ENCODE results near the gene TNFSF15. TPM values are rescaled to one million over a fixed set of nuclear protein-coding genes. Genes with fewer than 3 reads are reported as not detected.

TNFSF15 gene
- total RNA-seq, 1 donor from 2014 or later, result 12.2 TPM

GRCh38 chr9:114851306-114851705, 45.5 kb upstream of the TNFSF15 start:
- H3K27ac Mint-ChIP-seq, result no peak overlapping the region
- no peaks in the 10 kb centered on the region for H3K27me3 Mint-ChIP-seq (ENCODE audit: low read depth)
- H3K36me3 Mint-ChIP-seq, result no peaks in the 10 kb centered on the region
- H3K4me3 Mint-ChIP-seq, result no peak overlapping the region
- H3K9me3 Mint-ChIP-seq, result no peaks in the 10 kb centered on the region
- H3K4me1 Mint-ChIP-seq, result peaks cover 14% of the 10 kb centered on the region
- no peak for DNase-seq (ENCODE audit: low spot score in 2 of 2, unreplicated experiment in 2 of 2)
- TF ChIP-seq CTCF (IDR thresholded peaks at IDR 0.05; ENCODE audit: unreplicated experiment), result no peak

DNA sequence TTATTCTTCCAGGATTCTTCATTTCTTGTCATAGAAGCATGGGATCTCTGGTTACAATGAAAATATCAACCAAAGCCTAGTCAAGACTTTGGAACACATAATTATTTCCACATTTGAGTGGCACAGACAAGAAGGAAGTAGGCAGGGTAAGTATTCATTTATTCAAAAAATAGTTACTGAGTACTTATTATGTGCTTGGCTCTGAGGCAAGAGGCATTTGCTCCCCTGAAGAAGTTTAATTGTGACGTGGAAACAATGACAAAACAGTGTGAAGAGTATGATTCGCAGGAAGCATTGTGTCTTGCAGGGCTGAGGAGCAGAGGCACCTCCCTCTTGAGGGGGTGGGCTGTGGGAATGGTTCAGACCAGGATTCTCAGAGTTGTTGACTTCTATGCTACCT, 45.0 kb upstream of the TNFSF15 start:
- TF ChIP-seq CTCF (IDR thresholded peaks at IDR 0.05; ENCODE audit: unreplicated experiment), result no peak

GRCh38 chr9:114849450-114849849, 43.6 kb upstream of the TNFSF15 start:
- Mint-ChIP-seq H3K4me3 (no peak overlapping the region), H3K27ac (no peak overlapping the region), H3K36me3 (no peaks in the 10 kb centered on the region), H3K9me3 (no peaks in the 10 kb centered on the region), H3K4me1 (peaks cover 10% of the 10 kb centered on the region), H3K27me3 (ENCODE audit: low read depth) (no peaks in the 10 kb centered on the region)
- no peak for TF ChIP-seq CTCF (IDR thresholded peaks at IDR 0.05; ENCODE audit: unreplicated experiment)
- no peak for DNase-seq (ENCODE audit: low spot score in 2 of 2, unreplicated experiment in 2 of 2)

More for the DNA sequence above, 45.0 kb upstream of the TNFSF15 start:
- H3K27me3 Mint-ChIP-seq (ENCODE audit: low read depth), result no peaks in the 10 kb centered on the region
- H3K4me1 Mint-ChIP-seq, result peaks cover 10% of the 10 kb centered on the region
- H3K36me3 Mint-ChIP-seq, result no peaks in the 10 kb centered on the region
- no peak for DNase-seq (ENCODE audit: low spot score in 2 of 2, unreplicated experiment in 2 of 2)
- no peaks in the 10 kb centered on the region for H3K9me3 Mint-ChIP-seq
- no peak overlapping the region for H3K27ac Mint-ChIP-seq
- H3K4me3 Mint-ChIP-seq, result no peak overlapping the region

- no peak for DNase-seq (ENCODE audit: low spot score in 2 of 2, unreplicated experiment in 2 of 2)
- Mint-ChIP-seq H3K36me3 (no peaks in the 10 kb centered on the region), H3K27ac (no peak overlapping the region), H3K27me3 (ENCODE audit: low read depth) (no peaks in the 10 kb centered on the region), H3K4me1 (peaks cover 7% of the 10 kb centered on the region), H3K9me3 (no peaks in the 10 kb centered on the region), H3K4me3 (no peak overlapping the region)
- TF ChIP-seq CTCF (IDR thresholded peaks at IDR 0.05; ENCODE audit: unreplicated experiment), result no peak
These were observed 41.9 kb upstream of the TNFSF15 start for GRCh38 chr9:114847492-114848417.

GRCh38 chr9:114845373-114845772, 39.5 kb upstream of the TNFSF15 start:
- no peak for TF ChIP-seq CTCF (IDR thresholded peaks at IDR 0.05; ENCODE audit: unreplicated experiment)

More at GRCh38 chr9:114845373-114845772, 39.5 kb upstream of the TNFSF15 start:
- no peaks in the 10 kb centered on the region for H3K4me1 Mint-ChIP-seq
- H3K9me3 Mint-ChIP-seq, result peaks cover 13% of the 10 kb centered on the region
- H3K27ac Mint-ChIP-seq, result no peak overlapping the region
- no peak for DNase-seq (ENCODE audit: low spot score in 2 of 2, unreplicated experiment in 2 of 2)
- no peaks in the 10 kb centered on the region for H3K27me3 Mint-ChIP-seq (ENCODE audit: low read depth)
- no peak overlapping the region for H3K4me3 Mint-ChIP-seq
- no peaks in the 10 kb centered on the region for H3K36me3 Mint-ChIP-seq
